Vagina (tissue), 2 donors: ENCODE data around the gene FBXO42.

Experiments used
- CTCF ChIP-seq, 3 experiments: fragments of 450-650 bp in 2 of 3; fragments of 200-600 bp in 1 of 3; sonication (generic) in 1 of 3; IDR thresholded peaks; one replicate each; pipeline ENCODE4 v1.5.1; 2017 to 2019; ENCODE audit warnings: antibody characterized with exemption in 3 of 3, mild to moderate bottlenecking in 2 of 3, moderate library complexity in 2 of 3
- POLR2A ChIP-seq, 2 donors: fragments of 450-650 bp; IDR thresholded peaks; one replicate each; pipeline ENCODE4 v1.6.1; 2017; ENCODE audit warnings: antibody characterized with exemption in 2 of 2, mild to moderate bottlenecking in 2 of 2, moderate library complexity in 2 of 2

GRCh38 chr1:16386454-16387113, 34.3 kb upstream of the FBXO42 start:
- no peak for TF ChIP-seq CTCF (IDR thresholded peaks at IDR 0.05)
- TF ChIP-seq POLR2A (IDR thresholded peaks at IDR 0.05), result no peak
